Endothelial cell of umbilical vein (primary cell): ENCODE results near the gene CRB1. TPM values are rescaled to one million over a fixed set of nuclear protein-coding genes. Genes with fewer than 3 reads are reported as not detected.

Experiments
- BruUV-seq: library from RNA; stranded (reverse); fragments of 400-500 nt; replicated peaks from 2 replicates; lab custom pipeline; 2021; lab: Mats Ljungman, UMichigan
- CTCF ChIA-PET: fragments of 300-600, 350-600 bp; sonication (Branson Sonifier 250); formaldehyde crosslinking; loops from one replicate; lab custom pipeline; 2021; ENCODE audit warnings: antibody characterized with exemption, inconsistent platforms; lab: Charles Lee
- POLR2A ChIA-PET: fragments of 300-600, 350-600 bp; sonication (Branson Sonifier 250); formaldehyde crosslinking; loops from one replicate; lab custom pipeline; 2021; ENCODE audit warnings: antibody characterized with exemption, inconsistent platforms; lab: Charles Lee
- DNase-seq: peaks from one replicate; pipeline ENCODE4 v3.0.0-alpha.2; 2011; ENCODE audit warnings: low read depth, low spot score
- FAIRE-seq: peaks from 2 replicates; lab custom pipeline; 2011; peaks lifted over from hg19 to GRCh38; lab: Jason Lieb, UNC
- H2AFZ ChIP-seq: 2 replicates; pipeline ENCODE4 v1.6.0; 2012; ENCODE audit warnings: low read depth, low read length, control low read depth, inconsistent platforms
- H3K27ac ChIP-seq: 2 replicates; pipeline ENCODE4 v1.5.1; 2011; ENCODE audit warnings: low read depth, mild to moderate bottlenecking, control low read depth, low read length, moderate library complexity; ENCODE audit not compliant: insufficient read depth
- H3K27me3 ChIP-seq, 2 experiments: 2 replicates each; pipeline versions ENCODE4 v1.6.0 to v1.6.1; 2011; ENCODE audit warnings: low read length in 2 of 2, mixed read lengths in 1 of 2; ENCODE audit not compliant: control insufficient read depth in 2 of 2, insufficient read depth in 2 of 2
- H3K36me3 ChIP-seq, 2 experiments: 2 replicates in 1 of 2; 3 replicates in 1 of 2; pipeline ENCODE4 v1.5.1; 2011; ENCODE audit warnings: low read length in 2 of 2, mild to moderate bottlenecking in 1 of 2, moderate library complexity in 1 of 2; ENCODE audit not compliant: control insufficient read depth in 2 of 2, insufficient read depth in 2 of 2; ENCODE audit errors: extremely low read depth in 1 of 2
- H3K4me1 ChIP-seq: 3 replicates; pipeline ENCODE4 v1.5.1; 2011; ENCODE audit warnings: mild to moderate bottlenecking, low read length; ENCODE audit not compliant: control insufficient read depth, insufficient read depth; ENCODE audit errors: extremely low read depth
- H3K4me2 ChIP-seq: 2 replicates; pipeline ENCODE4 v1.6.1; 2011; ENCODE audit warnings: low read length, control low read depth, mixed read lengths; ENCODE audit not compliant: insufficient read depth
- H3K4me3 ChIP-seq, 3 experiments: fragments of 200-600 bp in 1 of 3; sonication (generic), shearing (Covaris generic) in 1 of 3; replicated peaks in 1 of 3; 2 replicates each; pipeline ENCODE4 v1.5.1; 2011 to 2016; ENCODE audit warnings: control low read depth in 3 of 3, low read length in 3 of 3, mild to moderate bottlenecking in 2 of 3, inconsistent platforms in 1 of 3, low read depth in 1 of 3, moderate library complexity in 1 of 3; ENCODE audit not compliant: insufficient read depth in 1 of 3
- H3K79me2 ChIP-seq: 2 replicates; pipeline ENCODE4 v1.6.0; 2012; ENCODE audit warnings: low read length, inconsistent platforms; ENCODE audit not compliant: control insufficient read depth, insufficient read depth
- H3K9ac ChIP-seq: replicated peaks from 2 replicates; pipeline ENCODE3; 2011; ENCODE audit warnings: low read length, control low read depth; ENCODE audit not compliant: insufficient read depth; ENCODE audit errors: extremely low read depth
- H3K9me1 ChIP-seq: replicated peaks from 3 replicates; pipeline ENCODE4 v1.6.0; 2011; ENCODE audit warnings: mild to moderate bottlenecking, low read length; ENCODE audit not compliant: control insufficient read depth, insufficient read depth; ENCODE audit errors: extremely low read depth
- H3K9me3 ChIP-seq: replicated peaks from 2 replicates; pipeline ENCODE4 v1.5.1; 2012; ENCODE audit warnings: low read length, inconsistent platforms; ENCODE audit not compliant: control insufficient read depth, insufficient read depth
- H4K20me1 ChIP-seq: replicated peaks from 2 replicates; pipeline ENCODE3; 2011; ENCODE audit warnings: mild to moderate bottlenecking, low read length; ENCODE audit not compliant: control insufficient read depth, insufficient read depth; ENCODE audit errors: extremely low read depth
- CTCF ChIP-seq, 2 donors: IDR thresholded peaks; 1 replicate in 1 of 2; 2 replicates in 1 of 2; pipeline ENCODE4 v1.5.1; 2011; ENCODE audit warnings: low read length in 2 of 2, mild to moderate bottlenecking in 2 of 2, moderate library complexity in 2 of 2, control low read depth in 1 of 2, inconsistent platforms in 1 of 2, low read depth in 1 of 2; ENCODE audit not compliant: insufficient read depth in 1 of 2; ENCODE audit errors: extremely low read depth in 1 of 2
- EZH2 ChIP-seq: IDR thresholded peaks from 2 replicates; pipeline ENCODE4 v1.6.1; 2012; ENCODE audit warnings: borderline replicate concordance, low read depth, mild to moderate bottlenecking, moderate library complexity, low read length, inconsistent platforms; ENCODE audit not compliant: severe bottlenecking
- FOS ChIP-seq: IDR thresholded peaks from 2 replicates; pipeline ENCODE4 v1.6.1; 2011; ENCODE audit warnings: mild to moderate bottlenecking, low read length, moderate library complexity, borderline replicate concordance; ENCODE audit not compliant: insufficient read depth
- GATA2 ChIP-seq: IDR thresholded peaks from 2 replicates; pipeline ENCODE4 v1.7.0; 2011; ENCODE audit warnings: low read depth, mild to moderate bottlenecking, moderate library complexity, mixed read lengths, low read length; ENCODE audit not compliant: insufficient read length, insufficient read depth
- JUN ChIP-seq: IDR thresholded peaks from 2 replicates; pipeline ENCODE4 v1.6.1; 2011; ENCODE audit warnings: borderline replicate concordance, low read depth; ENCODE audit not compliant: insufficient read length, insufficient read depth
- MAX ChIP-seq: IDR thresholded peaks from 2 replicates; pipeline ENCODE4 v1.6.1; 2011; ENCODE audit not compliant: insufficient read depth, insufficient read length
- MYC ChIP-seq: IDR thresholded peaks from one replicate; pipeline ENCODE4 v1.6.1; 2011; ENCODE audit warnings: mild to moderate bottlenecking, low read depth, low read length
- POLR2A ChIP-seq: IDR thresholded peaks from 2 replicates; pipeline ENCODE4 v1.6.1; 2012; ENCODE audit warnings: low read depth, mild to moderate bottlenecking, control low read depth, low read length
- POLR2AphosphoS5 ChIP-seq: IDR thresholded peaks from 2 replicates; pipeline ENCODE4 v1.6.1; 2012; ENCODE audit warnings: low read depth, mild to moderate bottlenecking, control low read depth, low read length, moderate library complexity; ENCODE audit not compliant: insufficient read depth
- dilution Hi-C: fragments of 300-500 bp; cut with MboI; formaldehyde crosslinking; loops from one replicate; pipeline ENCODE4 v1.15.0; 2019; ENCODE audit warnings: low sequenced_read_pairs; ENCODE audit not compliant: extremely low pct_ligation_motif_present
- intact Hi-C: fragments of 100-400 bp; cut with micrococcal nuclease; formaldehyde crosslinking; loops from one replicate; pipeline ENCODE4 v1.10.0; 2022
- polyA plus RNA-seq, 4 experiments: library from polyadenylated mRNA; depleted of rRNA in 3 of 4; stranded (reverse) in 3 of 4; unstranded in 1 of 4; fragments of >200 nt; gene quantifications; 2 replicates each; pipeline versions ENCODE4 v1.2.1 to v1.2.3, GENCODE V29; 2011 to 2012; ENCODE audit warnings: missing spikeins in 1 of 4
- total RNA-seq: library from RNA; stranded (reverse); gene quantifications from 2 replicates; pipeline ENCODE4 v1.2.3, GENCODE V29; 2021

The CRB1 gene
- total and polyA plus RNA-seq, 2 donors (not counting 3 experiments of a cell fraction or from before 2014, with no cell fraction given), result not detected

- Histone ChIP-seq H2AFZ (no peak overlapping the region), H3K9me3 (no peaks in the 10 kb centered on the region), H3K79me2 (no peaks in the 10 kb centered on the region), H3K27me3 (no peaks in the 10 kb centered on the region), H3K27ac (no peak overlapping the region), H3K9ac (no peak overlapping the region), H4K20me1 (no peaks in the 10 kb centered on the region), H3K9me1 (no peaks in the 10 kb centered on the region), H3K4me3 (no peak overlapping the region), H3K4me1 (no peaks in the 10 kb centered on the region), H3K36me3 (no peaks in the 10 kb centered on the region), H3K4me2 (no peak overlapping the region)
- dilution Hi-C loops (no loop called here), intact Hi-C loops (no loop called here)
- no TSS peak for BruUV-seq
- TF ChIP-seq JUN, result no peak
- no peak for TF ChIP-seq POLR2AphosphoS5
- no peak for TF ChIP-seq EZH2
- TF ChIP-seq MAX, result no peak
- no peak for TF ChIP-seq MYC
- TF ChIP-seq GATA2, result no peak
- no peak for TF ChIP-seq CTCF (IDR thresholded peaks at IDR 0.05; ENCODE audit: extremely low read depth in 1 of 2, insufficient read depth in 1 of 2, low read depth in 1 of 2, low read length in 2 of 2)
- TF ChIP-seq POLR2A, result no peak
- no peak for TF ChIP-seq FOS
- POLR2A ChIA-PET, result no interaction called here
- no peak for FAIRE-seq
- no peak for DNase-seq
- CTCF ChIA-PET, result interaction anchor here (1.2 kb wide), 1 partner anchor 12 kb away, joined by 3 read pairs; no protein-coding TSS in a partner anchor
Observed at GRCh38 chr1:197468543-197469175, 200.6 kb downstream of the CRB1 start.
